Stimulated activated naive CD8-positive, alpha-beta T cell treated with anti-CD3 and anti-CD28 coated beads, Interleukin-15, Interleukin-2, amounts not matched to agents 100 U/mL and 50 U/mL, for 24 hours (primary cell): ENCODE results near the gene CAMK2A.

Source experiments
- ATAC-seq: fragments of 150-1000 bp; cut with Tn5 transposase; one replicate; pipeline ENCODE4 v1.10.0; 2021
- DNase-seq: peaks from one replicate; pipeline ENCODE4 v3.0.0; 2021

Gene CAMK2A

DNA sequence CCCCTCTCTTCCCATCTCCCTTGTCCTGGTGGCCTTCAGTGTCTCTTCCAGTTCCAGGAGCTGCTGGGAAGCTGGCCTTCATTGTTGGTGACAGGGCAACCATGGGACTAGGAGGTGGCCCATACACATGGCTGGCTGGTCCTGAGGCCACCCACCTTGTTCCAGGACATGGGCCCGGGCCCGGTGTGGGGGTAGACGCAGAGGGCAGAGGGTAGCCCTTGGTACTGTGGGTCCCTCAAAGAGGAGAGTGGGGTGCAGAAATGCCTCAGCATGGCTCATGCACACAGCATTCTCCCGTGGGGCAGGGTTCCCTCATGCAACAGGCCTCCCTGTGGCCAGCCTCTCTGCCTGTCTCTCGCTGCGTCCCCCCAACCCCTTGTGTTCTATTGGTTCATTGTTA is 78.9 kb downstream of the CAMK2A start:
- DNase-seq, result no peak
- ATAC-seq, result no peak

DNA sequence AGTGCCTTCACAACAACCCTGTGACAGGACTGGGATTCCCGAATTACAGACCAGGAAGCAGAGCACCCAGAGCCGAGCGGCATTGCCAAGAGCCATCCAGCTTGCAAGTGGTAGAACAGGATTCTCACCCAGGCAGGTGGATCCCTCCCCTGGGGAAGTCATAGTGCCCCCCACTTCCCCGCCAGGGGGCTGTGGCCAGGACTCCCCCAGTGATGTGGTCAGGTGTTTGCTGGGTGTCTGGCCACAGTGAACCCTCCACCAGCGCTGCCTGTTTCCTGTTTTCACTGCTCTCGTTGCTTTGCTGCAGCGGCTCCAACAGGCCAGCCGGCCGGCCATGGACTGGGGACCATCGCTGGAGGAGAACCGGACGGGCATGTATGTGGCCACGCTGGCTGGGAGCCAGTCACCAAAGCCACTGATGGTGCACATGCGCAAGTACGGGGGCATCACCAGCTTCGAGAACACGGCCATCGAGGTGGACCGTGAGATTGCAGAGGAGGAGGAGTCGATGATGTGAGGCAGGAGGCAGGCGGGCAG is 80.4 kb downstream of the CAMK2A start:
- DNase-seq (peak; percentile 33), ATAC-seq (peak; percentile 32)

DNA sequence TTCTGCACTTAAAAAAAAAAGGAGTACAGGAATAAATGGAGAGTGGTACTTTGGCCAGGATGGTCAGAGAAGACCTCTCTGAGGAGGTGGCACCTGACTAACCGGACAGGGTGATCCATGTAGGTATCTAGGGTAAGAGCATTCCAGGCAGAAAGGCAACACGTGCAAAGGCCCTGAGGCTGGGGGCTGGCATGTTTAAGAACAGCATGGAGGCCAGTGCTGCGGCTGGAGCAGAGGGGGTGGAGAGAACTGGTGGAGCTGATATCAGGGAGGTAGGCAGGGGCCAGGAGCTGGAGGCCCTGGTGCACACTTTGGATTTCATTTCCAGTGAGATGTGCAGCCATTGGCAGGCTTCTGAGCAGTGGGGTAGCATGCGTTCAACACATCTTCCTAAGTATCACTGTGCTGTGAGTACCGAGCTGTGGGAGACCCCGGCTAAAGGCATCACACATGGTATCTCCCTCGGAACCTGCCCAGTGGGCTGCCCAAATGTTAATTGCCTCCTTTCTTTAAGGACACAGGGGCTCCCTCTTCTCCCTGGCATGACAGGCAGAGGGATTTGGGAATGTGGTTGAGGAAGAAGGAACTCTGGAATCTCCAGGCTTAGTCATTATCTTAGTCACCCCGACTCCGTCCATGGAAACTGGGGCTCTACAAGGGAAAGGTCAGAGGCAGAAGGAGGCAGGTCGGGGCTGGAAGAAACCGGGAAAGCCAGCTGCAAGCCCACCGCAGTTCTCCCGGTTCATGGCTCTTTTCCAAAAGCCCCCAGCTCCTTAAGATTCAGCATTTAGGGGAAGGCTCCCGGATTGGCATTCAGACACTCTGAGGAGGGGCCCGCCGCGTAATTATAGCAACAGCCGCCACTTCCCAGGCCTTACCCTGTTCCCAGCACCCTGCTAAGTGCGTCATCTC is 81.1 kb downstream of the CAMK2A start:
- DNase-seq (no peak), ATAC-seq (no peak)

DNA sequence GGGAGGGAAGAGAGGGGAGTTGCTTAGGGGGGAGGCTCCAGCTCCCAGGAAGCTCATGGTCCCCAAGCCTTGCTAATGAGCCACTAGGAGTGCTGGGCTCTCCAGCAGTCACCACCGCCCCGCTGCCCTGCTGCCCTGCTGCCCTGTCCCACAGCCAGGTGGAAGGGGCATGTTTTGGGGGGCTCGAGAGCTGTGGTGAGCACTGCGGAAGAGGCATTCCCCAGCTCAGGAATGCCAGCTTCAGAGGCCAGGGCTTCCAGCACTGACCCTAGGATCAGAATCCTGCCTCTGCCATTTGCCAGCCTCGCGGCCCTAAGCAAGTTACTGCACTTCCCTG is 82.8 kb downstream of the CAMK2A start:
- ATAC-seq (no peak), DNase-seq (no peak)

DNA sequence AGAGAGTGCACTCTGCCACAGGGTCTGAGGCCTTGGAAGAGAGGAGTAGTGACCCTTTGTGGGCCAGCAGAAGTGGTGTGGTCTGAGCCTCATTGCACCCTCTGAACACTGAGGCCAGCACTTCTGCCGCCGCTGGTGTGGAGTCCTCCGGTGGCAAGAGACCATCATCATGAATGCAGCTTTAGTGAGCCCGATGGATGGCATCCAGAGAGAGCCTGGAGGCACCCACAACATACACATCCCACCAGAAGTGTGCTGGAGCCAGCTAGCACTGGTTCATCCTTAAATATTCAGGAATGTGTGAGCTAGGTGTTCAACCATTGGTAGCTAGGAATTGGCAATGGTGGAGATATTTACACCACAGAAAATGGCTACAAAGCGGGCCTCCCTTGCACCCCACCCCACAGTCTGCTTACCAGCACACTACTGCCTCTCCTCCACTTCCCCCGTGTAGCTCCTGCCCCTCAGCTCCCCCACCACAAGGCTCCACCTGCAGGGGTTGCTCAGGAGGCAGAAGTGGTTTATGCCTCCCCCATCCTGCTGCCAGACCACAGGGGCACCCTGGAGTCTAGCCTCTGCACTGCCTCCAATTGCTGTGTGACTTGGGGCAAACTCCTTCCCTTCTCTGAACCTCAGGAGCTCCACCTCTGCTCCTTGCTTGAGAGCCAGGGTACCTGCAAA is 83.3 kb downstream of the CAMK2A start:
- ATAC-seq (no peak), DNase-seq (no peak)

DNA sequence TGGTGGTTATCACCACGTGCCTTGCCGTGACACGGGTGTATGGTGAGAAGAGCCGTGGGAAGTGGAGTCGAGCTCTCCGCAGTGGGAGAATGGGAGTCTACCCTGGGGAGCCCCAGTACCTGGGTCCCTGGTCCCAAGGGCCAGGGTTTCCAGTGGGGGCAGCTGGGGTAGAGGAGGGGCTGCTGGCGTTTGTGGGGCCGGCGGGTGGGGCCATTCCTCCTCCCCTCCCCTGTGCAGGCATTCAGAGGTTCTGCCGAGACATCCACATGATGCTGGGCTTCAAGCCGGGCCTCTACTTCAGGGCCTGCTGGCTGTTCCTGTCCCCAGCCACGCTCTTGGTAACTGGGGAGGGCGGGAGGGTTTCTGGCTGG is 85.0 kb downstream of the CAMK2A start:
- ATAC-seq, result no peak
- DNase-seq, result no peak

DNA sequence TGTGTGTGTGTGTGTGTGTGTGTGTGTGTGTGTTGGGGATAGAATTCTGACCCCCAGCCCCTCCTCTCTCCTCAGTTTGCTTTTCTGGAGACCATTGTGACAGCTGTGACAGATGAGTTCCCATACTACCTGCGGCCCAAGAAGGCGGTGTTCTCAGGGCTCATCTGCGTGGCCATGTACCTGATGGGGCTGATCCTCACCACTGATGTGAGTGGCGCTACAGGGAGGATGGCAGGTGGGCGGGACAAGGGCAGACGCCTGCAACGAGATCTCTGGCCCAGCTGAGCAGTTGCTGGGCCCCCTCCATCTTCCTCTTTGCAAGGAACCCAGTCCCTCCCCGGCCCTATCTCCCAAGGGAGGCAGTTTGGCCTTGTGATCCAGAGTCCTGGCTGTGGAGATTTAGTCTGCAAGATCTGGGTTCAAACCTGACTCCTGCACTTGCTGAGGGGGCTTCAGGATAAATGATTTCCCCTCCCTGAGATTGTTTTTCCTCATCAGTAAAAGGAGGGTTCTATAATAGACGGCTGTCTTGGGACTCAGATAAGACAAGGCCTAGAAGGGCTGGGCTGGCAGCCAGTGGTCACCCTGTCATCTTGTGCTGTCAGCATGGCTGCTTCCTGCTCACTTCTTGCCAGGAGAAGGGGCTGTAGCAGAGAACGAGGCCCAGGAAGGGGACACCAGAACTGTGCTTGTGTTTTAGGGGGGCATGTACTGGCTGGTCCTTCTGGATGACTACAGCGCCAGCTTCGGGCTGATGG is 85.6 kb downstream of the CAMK2A start:
- DNase-seq (no peak), ATAC-seq (no peak)

DNA sequence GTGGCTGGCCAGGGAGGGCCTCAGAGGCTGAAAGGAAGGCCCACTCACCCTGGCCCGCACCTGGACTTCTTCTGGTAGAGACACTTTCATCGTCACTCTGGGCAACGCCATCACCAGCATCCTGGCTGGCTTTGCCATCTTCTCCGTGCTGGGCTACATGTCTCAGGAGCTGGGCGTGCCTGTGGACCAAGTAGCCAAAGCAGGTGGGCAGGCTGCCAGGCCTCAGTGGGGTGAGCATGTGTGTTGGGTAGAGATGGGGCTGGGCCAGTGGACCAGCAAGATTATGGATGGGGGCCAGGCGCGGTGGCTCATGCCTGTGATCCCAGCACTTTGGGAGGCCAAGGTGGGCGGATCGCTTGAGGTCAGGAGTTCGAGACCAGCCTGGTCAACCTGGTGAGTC is 87.1 kb downstream of the CAMK2A start:
- ATAC-seq (no peak), DNase-seq (no peak)

DNA sequence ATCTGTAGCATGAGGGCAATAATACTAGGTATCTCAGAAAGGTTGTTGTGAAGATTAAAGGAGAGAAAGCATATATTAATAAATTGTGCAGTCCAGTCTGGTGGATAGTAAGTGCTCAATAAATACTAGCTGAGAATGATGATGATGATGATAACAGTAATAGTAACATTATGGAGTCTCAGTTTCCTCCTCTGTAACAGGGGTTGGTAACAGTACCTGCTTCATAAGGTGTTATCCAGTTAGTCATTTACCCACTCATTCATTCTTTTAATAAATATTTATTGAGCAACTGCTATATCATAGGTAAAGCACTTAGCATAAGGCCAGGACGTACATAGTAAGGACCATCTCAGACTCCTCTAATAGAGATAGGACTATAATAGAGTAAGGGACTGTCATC is 92.1 kb downstream of the CAMK2A start:
- no peak for DNase-seq
- no peak for ATAC-seq

DNA sequence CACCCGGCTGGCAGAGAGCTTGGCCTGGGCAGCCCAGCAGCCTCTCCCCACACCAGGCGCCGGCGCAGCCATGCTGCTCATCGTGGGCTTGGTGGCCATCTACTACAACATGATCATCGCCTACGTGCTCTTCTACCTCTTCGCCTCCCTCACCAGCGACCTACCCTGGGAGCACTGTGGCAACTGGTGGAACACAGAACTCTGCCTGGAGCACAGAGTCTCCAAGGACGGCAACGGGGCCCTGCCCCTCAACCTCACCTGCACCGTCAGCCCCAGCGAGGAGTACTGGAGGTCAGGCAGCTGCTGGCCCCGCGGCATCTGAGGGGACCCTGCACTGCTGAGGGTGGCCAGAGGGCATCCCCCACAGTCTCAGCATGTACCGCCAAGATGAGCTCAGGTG is 92.6 kb downstream of the CAMK2A start:
- ATAC-seq, result no peak

DNA sequence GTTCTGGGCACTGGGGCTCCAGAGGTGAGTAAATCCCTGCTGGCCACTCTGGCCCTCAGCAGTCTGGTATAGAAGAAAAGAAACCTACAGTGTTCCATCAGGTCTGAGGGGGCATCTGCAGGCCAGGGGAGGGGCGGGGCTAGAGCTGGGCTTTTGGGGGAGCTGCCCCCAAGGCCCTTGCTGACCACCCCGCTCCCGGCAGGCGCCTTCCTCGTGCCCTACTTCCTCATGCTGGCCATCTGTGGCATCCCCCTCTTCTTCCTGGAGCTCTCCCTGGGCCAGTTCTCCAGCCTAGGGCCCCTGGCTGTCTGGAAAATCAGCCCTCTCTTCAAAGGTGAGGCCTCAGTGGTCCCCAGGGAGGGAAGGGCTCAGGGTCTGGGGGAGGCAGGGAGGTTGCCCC is 93.1 kb downstream of the CAMK2A start:
- DNase-seq (no peak), ATAC-seq (no peak)

More for the DNA sequence above, 92.6 kb downstream of the CAMK2A start:
- no peak for DNase-seq

DNA sequence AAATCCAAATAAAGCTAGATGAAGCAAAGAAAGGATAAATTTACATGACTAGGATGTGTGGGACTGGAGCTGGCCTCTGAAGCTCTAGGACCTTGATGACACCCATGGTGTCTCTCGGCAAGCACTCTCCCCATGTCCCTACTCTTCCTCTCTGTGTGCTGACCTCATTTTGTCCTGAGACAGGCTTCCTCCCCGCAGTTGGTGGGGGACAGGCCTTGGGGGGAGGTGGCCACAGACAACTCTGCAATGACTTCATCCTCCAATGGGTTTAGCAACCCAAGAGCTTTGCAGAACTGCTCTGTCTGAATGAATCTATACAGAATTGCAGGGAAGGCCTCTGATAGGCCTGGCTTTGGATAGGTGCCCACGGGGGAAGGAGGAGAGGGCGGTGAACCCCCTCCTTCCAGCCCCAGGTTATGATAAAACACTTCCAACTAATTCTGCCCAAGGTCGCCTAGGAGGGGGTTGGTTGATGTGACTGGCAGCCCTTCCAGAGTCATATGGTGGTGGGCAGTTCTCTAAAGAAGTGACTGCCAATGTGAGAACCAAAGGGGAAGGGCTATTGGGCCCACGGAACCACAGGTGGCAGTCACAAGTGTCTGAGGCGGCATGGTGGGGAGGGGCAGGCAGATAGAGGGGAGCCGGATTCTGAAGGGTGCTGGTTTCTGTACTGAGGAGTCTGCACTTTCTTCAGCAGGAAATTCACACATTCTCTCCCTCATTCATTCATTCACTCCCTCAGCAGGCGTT is 93.7 kb downstream of the CAMK2A start:
- DNase-seq, result no peak
- no peak for ATAC-seq

DNA sequence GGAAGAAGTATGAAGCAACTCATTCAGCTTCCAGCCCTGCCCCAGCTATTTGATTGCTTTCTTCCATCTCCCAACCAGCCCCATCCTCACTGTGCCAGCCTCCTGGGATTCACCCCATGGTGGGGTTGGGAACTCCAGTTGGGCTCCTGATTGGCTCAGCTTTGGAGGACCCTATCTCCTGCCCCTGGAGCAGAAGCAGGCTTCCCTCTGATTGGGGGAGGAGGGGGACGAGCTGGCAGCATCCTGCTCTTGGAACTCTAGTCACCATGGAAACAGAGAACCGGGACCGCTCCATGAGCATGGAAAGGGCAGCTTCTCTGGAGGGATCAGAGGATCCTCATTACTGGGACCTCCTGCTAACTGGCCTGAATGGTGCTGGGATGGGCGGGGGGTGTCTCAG is 97.1 kb downstream of the CAMK2A start:
- DNase-seq, result no peak
- no peak for ATAC-seq

DNA sequence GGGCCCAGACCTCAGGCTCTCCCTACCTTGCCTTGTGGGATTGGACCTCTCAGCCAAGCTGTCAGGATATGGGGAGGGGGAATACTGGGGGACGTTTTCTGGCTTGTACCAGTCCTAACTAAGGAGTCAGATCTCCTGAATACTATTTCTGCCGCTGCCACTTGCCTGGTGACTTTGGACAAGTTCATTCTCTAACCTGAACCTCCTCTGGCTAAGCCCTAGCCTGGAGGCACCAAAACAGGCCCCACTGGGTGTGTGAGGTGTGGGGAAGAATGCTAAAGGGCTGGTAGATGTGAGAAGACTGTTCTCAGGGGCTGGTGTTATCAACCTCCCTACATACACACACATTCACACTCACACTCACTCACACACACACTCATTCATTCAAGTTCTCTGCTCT is 98.6 kb downstream of the CAMK2A start:
- DNase-seq, result no peak
- ATAC-seq, result no peak

DNA sequence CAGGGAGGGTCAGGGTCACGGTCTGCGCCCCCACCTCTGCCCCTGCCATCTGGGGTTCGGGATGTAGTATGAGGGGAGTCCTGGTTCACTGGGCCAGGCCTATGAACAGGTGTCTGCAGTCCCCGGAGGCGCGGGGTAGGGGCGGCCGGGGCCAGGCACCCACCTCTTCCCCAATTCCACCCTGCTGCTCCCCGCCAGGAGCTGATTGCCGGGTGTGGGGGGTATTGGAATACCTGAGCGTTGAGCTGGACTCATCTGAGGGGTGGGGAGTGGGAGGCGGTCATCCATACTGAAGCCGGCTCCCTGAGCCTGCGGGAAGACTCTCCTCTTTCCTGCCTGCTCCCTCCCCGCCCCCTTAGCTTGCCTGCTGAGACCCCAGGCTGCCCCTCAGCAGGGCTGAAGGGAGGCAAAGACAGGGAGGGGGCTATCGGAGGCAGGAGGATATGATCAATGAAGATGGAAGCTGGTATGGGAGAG is 99.0 kb downstream of the CAMK2A start:
- DNase-seq, result no peak
- ATAC-seq, result no peak

DNA sequence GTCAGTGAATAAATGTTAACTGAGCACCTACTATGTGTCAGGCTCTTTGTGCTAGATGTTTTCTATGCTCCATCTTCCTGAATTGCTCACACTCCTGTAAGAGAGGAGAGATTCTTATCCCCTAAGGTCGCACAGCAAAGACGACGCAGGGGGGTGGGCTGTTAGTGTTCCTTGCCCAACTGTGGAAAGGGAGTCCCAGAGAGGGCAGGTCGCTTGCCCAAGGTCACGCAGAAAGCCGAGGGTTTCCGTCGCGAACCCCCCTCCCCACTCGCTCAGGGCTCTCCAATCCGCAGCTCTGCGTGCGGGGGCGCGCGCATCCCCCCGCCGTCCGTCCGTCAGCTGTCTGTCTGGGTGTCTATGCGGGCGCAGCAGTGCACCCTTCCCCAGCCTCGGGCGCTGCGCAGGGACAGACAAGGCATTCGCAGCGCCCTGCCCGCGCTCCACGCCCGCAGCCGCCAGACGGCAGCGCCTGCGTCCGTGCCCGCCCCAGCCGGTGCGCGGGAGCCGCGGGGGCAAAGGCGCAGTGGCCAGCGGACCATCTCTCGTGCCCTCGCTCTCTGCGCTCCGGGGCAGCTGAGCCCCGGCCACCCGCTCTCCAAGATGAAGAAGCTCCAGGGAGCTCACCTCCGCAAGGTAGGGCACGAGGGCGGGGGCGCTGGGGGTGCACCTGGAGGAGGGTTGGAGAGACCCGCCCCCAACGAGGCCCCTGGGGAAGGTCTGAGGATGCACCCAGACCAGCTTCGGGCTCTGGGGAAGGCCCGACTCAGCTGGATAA is 99.7 kb downstream of the CAMK2A start, which contains the start of gene SLC6A7:
Gene SLC6A7, plus strand, starts transcription at position 335 of the 775 bp plus-strand sequence. Its CDS starts 266 bp downstream, at position 601.
- no peak for ATAC-seq
- DNase-seq, result no peak

DNA sequence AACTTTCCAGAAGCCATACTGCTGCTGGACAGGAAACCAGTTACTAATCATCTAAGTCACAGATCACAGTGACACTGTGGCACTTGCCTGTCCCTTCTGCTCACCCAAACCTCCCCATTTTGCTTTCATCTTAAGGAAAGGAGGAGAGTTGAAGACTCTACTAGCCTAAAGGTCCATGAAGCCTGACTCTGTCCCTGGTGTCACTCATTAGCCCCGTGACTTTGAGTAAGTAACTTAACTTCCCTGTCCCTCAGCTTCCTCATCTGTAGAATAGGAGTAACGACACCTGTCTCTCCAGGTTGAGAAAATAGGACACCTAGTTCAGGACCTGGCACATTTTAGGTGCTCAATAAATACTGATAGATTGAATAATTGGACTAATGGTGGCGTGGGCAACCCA is 100.2 kb downstream of the CAMK2A start:
- ATAC-seq, result no peak
- no peak for DNase-seq

DNA sequence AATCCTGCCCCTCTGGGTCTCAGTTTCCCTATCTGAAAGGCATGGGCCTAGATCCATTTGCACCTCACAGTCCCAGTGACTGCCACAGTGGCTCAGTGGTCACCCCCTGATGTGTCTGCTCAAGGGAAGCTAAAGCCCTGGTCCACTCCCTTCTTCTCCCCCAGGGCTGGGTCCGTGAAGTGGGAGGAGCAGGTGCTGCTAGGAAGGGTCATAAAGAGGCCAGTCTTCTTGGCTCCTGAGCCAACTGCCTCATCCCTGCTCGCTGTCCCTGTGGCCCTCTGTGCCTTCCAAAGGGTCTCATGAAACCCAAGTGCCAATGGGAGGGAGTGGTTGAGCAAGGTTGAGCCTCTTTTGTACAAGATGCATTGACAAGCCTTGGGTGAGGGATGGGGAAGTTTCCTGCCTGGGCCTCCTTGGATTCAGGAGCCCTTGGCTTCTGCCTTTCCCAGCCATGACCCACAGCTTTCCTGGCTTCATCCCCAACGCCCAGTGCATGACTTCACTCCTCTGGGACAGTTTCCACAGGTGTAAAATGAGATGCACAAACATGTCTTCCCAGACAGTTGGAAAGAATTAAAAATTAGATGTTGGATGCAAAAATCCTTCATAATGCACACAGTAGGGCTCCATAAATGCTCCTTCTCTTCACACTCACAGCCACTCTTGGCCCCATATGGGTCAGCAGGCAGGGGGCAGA is 101.3 kb downstream of the CAMK2A start:
- DNase-seq, result no peak
- no peak for ATAC-seq

DNA sequence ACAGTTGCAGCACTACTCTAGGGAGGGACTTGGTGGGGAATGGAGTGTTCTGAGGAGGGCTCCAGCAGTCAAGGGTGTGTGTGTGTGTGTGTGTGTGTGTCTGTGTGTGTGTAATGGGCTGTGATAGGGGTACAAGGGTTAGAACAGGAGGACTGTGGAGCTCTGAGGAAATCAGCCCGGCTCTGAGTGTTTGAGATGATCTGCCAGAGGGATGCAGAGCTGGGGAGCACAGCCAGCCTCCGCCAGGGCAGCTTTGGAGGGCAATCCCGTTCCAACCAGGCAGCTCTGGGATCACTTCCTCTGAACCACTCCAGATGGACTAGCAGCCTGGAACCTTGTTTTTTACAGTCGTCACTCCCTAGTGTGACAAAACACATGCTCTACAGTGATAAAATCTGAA is 102.7 kb downstream of the CAMK2A start:
- DNase-seq (no peak), ATAC-seq (no peak)

DNA sequence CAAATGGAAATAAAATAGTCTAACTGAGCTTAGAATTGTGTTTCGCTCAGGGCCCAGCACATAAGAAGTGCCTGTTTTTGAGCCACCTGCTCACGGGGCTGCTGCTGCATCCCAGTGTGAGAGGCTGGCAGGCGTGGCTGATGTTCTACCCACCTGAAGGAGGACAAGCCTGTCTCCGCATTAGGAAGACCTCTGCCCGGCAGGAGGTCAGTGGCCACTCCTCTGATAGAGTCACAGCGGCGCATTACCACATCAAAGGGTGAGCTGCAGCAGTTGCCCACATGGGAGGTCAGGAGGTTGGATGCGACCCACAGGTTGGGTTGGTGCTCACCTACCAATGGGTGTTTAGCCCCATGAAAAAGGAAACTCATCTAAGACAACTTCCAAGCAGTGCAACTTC is 103.4 kb downstream of the CAMK2A start:
- no peak for ATAC-seq
- DNase-seq, result no peak
